DMS53 (cell line): ENCODE measurements around the gene SGSH.
"Not testable (repeated sequence)": the region's sequence is repeated elsewhere in the genome, so short reads cannot be mapped to it uniquely, and the experiment has no call there.

Experiments
- DNase-seq: peaks from one replicate; lab custom pipeline; 2025; lab: John Stamatoyannopoulos, UW

The SGSH gene

GRCh38 chr17:80220054-80220735, at the start of gene SGSH, which contains the start of gene SLC26A11:
TSS of gene SGSH (minus strand) at chr17:80220333. CDS start at chr17:80220313, 20 bp downstream.
TSS of gene SLC26A11 (plus strand) at chr17:80220427. CDS start at chr17:80221561, 1,134 bp downstream.
- peak; percentile 86 for DNase-seq

DNA sequence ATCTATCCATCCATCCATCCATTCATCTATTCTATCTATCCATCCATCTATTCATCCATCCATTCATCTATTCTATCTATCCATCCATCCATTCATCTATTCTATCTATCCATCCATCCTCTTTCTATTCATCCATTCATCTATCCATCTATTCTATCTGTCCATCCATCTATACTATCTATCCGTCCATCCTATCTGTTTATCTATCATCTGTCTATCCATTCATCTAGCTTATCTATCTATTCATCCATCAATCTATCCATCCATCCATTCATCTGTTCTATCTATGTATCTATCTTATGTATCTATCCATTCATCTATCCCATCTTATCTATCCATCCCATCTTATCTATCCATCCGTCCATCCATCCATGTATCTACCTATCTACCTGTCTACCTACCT, 49.3 kb upstream of the SGSH start:
- no peak for DNase-seq

DNA sequence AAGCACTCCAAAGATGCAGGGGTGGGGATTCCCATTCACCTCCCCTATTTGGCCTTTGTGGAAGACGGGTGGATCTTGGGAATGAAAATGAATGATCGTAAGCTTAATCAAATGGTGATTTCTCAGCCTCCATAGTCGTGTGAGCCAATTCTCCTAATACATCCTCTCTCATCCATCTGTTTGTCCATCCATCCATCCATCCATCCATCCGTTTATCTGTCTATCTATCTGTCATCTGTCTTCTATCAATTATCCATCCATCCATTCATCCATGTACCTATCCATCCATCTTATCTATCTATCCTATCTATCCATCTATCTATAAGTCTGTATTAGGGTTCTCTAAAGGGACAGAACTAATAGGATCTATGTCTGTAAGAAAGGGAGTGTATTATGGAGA, 48.3 kb upstream of the SGSH start:
- no peak for DNase-seq

GRCh38 chr17:80267391-80267790, 47.3 kb upstream of the SGSH start:
- no peak for DNase-seq

DNA sequence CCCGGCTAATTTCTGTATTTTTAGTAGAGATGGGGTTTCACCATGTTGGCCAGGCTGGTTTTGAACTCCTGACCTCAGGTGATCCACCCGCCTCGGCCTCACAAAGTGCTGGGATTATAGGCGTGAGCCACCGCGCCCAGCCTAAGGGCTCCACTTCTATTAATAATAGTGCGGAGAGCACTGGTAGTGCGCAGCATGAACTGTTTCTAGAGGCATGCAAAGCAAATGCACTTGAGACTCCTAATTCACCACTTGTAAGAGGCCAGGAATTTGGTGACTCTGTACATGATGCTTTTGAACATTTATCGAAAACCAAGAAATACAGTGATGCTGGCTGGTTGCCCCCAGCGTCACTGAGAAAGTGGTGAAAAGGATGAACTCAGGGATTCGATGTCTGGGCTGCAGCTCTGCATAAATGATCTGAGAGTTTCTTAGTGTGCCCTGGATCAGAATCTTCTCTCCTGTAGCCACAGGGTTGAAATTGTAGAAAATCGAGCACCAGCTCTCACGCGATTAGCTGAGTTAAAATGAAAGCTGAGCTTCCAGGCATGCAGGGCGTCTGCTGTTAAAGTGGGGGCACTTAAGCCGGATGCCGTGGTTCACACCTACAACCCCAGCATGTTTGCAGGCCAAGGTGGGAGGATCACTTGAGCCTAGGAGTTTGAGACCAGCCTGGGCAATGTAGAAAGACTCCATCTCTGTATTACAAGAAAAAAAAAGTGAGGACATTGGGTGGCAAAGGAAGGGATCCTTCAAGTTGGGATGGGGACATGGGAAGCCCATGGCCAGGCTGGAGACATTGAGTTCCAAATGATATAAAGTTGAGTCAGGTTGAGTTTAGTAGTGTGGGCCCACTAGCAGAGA, 45.3 kb upstream of the SGSH start:
- DNase-seq: no peak

DNA sequence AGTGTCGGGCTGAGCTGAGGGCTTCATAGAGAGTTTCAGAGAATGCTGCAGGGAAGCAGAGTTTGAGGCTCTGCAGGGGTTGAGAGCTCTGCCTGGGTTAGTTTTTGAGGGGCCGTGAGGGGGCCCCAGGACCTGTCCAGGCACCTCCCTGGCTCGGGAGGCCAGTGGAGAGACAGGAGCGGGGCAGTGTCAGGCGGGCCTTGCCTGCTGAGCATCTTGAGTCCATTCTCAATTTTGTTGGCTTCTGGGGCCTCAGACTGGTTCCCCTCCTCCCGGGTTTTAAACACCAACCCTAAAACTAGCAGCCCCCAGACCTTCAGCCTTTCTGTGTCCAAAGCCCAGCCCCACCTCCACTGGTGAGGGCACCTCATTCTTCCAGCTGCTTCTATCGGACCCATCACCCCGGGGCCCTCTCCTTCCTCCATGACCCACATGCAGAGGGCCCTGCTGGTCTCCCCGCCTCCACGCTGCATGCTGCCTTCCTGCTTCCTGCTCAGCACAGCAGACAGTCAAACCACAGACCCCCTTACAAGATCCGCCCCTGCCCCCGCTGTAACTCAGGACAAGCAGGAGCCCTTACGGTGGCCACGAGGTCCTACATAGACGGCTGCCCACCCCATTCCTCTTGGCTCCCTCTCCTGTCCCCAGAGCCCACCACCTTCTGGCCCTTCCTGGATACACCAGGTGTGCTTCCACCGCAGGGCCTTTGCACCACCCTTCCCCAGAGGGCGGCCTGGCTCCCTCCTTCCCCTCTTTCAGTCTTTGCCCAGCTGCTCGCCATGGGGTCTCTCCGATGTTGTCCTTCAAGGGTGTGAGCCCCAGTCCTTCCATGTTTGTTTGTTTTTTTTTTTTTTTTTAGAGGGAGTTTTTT, 44.3 kb upstream of the SGSH start:
- no peak for DNase-seq

DNA sequence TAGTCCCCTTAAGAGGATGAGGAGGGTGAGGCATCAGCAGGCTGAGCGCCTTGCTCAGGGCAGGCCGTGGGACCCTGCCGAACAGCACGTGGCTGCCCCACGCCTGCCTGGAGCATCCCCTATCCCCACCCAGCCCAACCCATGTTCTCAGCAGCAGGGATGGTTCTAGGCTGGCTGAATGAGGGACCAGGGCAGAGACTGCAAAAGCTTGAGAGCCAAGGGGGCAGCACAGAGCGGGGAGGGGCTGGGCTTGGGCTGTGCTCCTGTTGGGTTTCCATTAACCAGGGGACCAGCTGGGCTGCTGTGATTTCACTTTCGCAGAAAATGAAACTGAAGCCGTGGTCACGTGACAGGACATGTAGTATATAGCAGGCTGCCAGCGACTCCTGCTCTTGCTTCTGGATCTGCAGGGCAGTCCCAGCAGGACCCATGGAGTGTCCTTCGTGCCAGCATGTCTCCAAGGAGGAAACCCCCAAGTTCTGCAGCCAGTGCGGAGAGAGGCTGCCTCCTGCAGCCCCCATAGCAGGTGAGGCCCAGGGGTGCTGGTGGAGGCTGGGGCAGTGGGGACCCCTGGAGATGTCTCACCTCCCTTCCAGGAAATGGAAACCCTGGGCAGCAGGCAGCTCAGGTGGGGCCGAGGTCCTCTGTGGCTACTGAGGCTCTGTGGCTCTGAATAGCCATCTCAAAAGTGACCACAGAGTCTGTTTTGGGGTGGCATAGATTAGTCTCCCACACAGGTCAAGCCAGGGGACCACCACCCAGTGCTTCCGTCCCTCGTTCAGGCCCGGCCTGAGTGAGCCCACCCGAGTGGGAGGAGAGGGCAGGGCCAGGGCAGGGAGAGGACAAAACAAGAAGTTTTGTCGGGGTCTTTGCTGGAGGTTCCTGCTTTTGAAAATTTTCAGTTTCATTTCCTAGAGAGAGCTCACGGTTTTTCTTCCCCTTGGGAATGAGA, 43.4 kb upstream of the SGSH start:
- DNase-seq: peak; percentile 98

- DNase-seq: peak; percentile 54
Measured at GRCh38 chr17:80262775-80263244, 42.7 kb upstream of the SGSH start.

DNA sequence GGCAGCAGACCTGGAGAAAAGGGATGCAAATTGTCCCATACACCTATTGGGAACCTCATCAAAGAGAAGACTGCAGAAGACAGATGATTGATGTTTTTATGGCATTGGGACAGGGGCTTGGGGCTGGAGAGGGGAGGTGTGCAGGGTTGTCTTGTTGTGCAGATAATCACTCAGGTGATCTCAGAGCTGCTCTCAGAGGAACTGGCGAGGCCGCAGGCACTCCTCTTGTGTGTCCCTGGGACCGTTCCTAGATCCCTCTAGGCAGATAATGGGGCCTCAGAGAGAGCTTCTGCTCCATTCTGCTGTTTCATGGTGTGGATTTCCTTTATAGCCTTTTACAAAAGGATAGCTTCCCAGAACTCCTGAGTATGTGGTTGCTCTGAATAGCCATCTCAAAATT, 42.2 kb upstream of the SGSH start:
- peak; percentile 56 for DNase-seq

GRCh38 chr17:80261895-80262279, 41.8 kb upstream of the SGSH start:
- DNase-seq: no peak

- DNase-seq: peak; percentile 84
Measured at GRCh38 chr17:80261159-80261894, 41.2 kb upstream of the SGSH start.

DNA sequence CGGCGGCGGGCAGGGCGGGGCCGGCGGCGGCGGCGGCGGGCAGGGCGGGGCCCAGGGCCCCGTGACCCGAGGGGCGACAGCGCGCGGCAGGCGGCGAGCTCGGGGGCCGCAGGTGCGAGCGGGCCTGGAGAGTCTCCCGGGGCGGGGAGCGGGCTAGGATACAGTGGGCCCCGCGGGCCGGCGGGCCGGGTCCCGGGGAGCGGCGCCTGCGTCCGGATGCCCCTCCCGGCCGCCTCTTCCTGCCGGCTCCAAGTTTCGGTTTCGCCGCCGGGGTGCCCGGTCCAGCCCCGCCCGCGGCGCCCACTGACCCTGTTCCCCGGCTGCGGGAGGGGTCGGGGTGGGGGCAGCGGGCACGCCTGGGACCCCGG, 40.6 kb upstream of the SGSH start, which contains the start of gene RNF213:
TSS of gene RNF213 (plus strand) at position 62 of the 368 bp plus-strand sequence. CDS start 2,830 bp downstream, outside the sequence.
- peak; percentile 79 for DNase-seq

GRCh38 chr17:80260069-80260535, 40.0 kb upstream of the SGSH start:
- peak; percentile 89 for DNase-seq

- peak; percentile 49 for DNase-seq
Measured at GRCh38 chr17:80259457-80260068, 39.4 kb upstream of the SGSH start.

DNA sequence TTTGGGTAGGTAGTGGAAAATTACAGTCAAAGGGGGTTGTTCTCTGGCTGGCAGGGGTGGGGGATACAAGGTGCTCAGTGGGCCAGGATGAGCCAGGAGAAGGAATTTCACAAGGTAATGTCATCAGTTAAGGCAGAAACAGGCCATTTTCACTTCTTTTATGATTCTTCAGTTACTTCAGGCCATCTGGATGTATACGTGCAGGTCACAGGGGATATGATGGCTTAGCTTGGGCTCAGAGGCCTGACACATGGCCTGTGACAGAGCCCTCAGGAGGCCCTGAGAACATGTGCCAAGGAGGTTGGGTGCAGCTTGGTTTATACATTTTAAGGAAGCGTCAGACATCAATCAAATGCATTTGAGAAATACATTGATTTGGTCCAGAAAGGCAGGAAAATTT, 38.2 kb upstream of the SGSH start:
- not testable (repeated sequence) for DNase-seq

DNA sequence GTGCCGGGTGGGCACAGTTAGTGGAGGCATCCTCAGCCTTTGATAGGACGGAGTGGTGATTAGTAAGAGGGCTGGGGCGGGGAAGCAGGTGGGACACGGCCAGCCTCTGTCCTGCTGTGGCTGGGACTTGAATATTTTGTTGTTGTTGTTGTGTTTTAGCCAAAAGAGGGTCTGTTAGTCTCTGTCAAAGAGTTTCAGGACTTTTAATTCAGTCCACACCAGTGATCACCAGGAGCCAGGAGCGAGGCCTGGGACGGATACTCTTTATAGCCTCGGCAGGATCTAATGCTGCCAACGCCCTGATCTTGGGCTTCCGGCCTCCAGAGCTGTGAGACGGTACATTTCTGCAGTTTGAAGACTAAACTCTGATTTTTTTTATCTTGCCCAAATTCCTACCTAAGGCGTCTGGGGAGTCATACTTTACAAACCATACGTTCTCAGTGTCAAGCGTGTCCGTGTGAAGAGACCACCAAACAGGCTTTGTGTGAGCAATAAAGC, 37.6 kb upstream of the SGSH start:
- no peak for DNase-seq

- no peak for DNase-seq
Measured at GRCh38 chr17:80256034-80256350, 35.9 kb upstream of the SGSH start.

GRCh38 chr17:80254396-80255251, 34.5 kb upstream of the SGSH start:
- peak; percentile 95 for DNase-seq
